ENCODE results near the gene C15orf39. TPM values are rescaled to one million over a fixed set of nuclear protein-coding genes. Genes with fewer than 3 reads are reported as not detected.
"Not testable (repeated sequence)": the region's sequence is repeated elsewhere in the genome, so short reads cannot be mapped to it uniquely, and the experiment has no call there.

C15orf39 gene
- total and polyA plus RNA-seq, 2 experiments from 2014 or later, result 5.1 to 12.5 TPM

DNA sequence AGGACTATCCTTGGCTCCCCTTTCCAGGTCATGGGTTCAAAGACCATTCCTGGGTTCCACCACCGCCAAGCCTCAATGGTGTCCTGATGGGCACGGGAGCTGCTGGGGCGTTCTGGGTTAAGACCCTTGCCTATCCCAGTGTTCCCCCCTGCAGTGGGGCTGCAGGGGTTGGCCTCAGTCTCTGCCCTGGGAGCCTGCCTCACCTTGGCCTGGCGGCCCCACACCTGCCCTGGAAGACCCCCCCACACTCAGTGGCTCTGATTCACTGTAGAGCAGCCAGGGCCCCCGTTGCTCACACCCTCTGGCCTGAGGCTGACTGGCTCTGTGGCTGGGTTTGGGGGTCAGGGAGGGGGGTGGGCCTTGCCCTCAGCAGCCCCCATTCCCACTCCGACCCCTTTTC is 22.0 kb downstream of the C15orf39 start:
- no peak for DNase-seq
- Histone ChIP-seq H3K79me2 (ENCODE audit: insufficient read depth) (no peaks in the 10 kb centered on the region), H3K4me2 (ENCODE audit: unreplicated experiment) (no peak overlapping the region), H3K36me3 (ENCODE audit: low read depth) (no peaks in the 10 kb centered on the region), H3F3A (ENCODE audit: insufficient read depth) (no peaks in the 10 kb centered on the region), H3K9me2 (ENCODE audit: insufficient read depth) (no peaks in the 10 kb centered on the region), H3K4me3 (no peak overlapping the region), H3K9me3 (ENCODE audit: low read depth) (no peaks in the 10 kb centered on the region), H4K20me1 (ENCODE audit: insufficient read depth) (no peaks in the 10 kb centered on the region), H3K27me3 (replicated peaks; ENCODE audit: insufficient read depth) (peaks cover 7% of the 10 kb centered on the region), H3K27ac (no peak overlapping the region), H2AFZ (no peak overlapping the region), H3K9ac (no peak overlapping the region), H3K4me1 (ENCODE audit: insufficient read depth) (no peaks in the 10 kb centered on the region)
- no peak for TF ChIP-seq EZH2phosphoT487 (IDR thresholded peaks at IDR 0.05; ENCODE audit: insufficient read depth, low read depth)
- in situ Hi-C loops (cut with MboI), result no loop called here
- WGBS, 2 experiments (ENCODE audit: low coverage in 1 of 2, low lambda C conversion rate in 2 of 2, missing lambda C conversion rate in 2 of 2), result 71 to 75% methylated on average over 6 of the region's 6 CpGs

DNA sequence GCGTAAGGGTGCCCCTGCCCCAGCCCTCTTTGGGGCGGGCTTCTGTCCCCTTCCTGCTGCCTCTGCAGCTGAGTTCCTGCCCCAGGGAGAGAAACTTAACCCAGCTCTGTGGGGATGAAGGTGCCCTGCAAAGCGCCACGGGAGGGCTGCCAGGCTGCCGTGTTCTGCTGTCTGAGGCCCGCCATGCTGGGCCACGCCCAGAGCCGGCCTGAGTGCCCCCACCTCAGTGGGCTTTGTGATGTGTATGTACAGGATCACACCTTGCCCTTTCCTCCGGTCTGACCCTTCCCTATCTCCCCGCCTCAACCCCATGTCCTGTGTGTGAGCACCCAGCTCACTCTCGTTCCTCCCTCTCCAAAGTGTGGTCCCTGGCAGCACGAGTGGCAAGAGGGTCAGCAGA is 22.6 kb downstream of the C15orf39 start:
- no peak overlapping the region for H3K27ac ChIP-seq
- no peaks in the 10 kb centered on the region for H4K20me1 ChIP-seq (ENCODE audit: insufficient read depth)
- H3K79me2 ChIP-seq (ENCODE audit: insufficient read depth), result no peaks in the 10 kb centered on the region
- no peaks in the 10 kb centered on the region for H3K36me3 ChIP-seq (ENCODE audit: low read depth)
- no peaks in the 10 kb centered on the region for H3K4me1 ChIP-seq (ENCODE audit: insufficient read depth)
- WGBS, 2 experiments (ENCODE audit: low coverage in 1 of 2, low lambda C conversion rate in 2 of 2, missing lambda C conversion rate in 2 of 2), result 47 to 64% methylated on average over 10 to 12 of the region's 12 CpGs
- H3K27me3 ChIP-seq (replicated peaks; ENCODE audit: insufficient read depth), result peaks cover 7% of the 10 kb centered on the region
- no peak overlapping the region for H3K4me2 ChIP-seq (ENCODE audit: unreplicated experiment)
- TF ChIP-seq EZH2 (IDR thresholded peaks at IDR 0.05; ENCODE audit: insufficient read depth, poor library complexity, severe bottlenecking), result no peak
- TF ChIP-seq EZH2phosphoT487 (IDR thresholded peaks at IDR 0.05; ENCODE audit: insufficient read depth, low read depth), result no peak
- no peak for DNase-seq
- no peaks in the 10 kb centered on the region for H3F3A ChIP-seq (ENCODE audit: insufficient read depth)
- in situ Hi-C loops (cut with MboI), result no loop called here
- no peak overlapping the region for H2AFZ ChIP-seq
- no peaks in the 10 kb centered on the region for H3K9me3 ChIP-seq (ENCODE audit: low read depth)
- no peaks in the 10 kb centered on the region for H3K9me2 ChIP-seq (ENCODE audit: insufficient read depth)
- H3K4me3 ChIP-seq, result no peak overlapping the region
- no peak overlapping the region for H3K9ac ChIP-seq

DNA sequence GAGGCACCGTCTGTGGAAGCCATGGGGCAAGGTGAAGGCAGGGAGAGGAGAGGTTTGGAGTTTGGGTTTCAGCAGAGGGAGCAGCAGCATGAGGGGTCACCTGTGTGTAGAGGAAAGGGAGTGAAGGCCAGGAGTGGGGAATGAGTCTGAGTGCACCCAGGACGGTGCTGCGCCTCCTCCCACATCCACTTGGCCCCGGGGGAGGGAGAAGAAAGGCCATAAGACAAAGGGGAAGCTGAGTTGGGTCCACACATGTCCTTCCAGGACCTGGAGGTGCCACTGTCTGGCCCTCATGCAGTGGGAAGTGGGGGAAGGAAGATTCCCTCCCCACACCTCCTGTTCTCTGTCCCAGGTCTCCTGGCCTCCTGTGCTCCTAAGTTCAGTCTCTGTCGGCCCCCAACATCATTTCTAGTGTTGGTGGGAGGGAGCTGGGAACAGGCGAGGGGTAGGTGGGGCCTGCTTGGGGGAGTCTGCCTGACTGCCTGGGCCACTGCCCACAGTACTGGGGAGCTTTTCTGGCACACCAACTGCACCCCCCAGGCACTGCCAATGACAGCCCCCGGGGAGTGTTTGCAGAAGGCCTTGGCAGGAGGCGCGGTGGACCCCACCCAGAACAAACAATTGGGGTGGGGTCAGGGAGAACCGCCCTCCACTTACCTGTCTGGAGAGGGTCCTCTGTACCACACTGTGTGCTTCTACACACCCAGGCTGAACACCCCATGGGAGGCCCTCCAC is 23.6 kb downstream of the C15orf39 start:
- H2AFZ ChIP-seq; H3K4me3 ChIP-seq; H3K27ac ChIP-seq; H3K9ac ChIP-seq; H3K36me3 ChIP-seq (ENCODE audit: low read depth); H3F3A ChIP-seq (ENCODE audit: insufficient read depth); H3K9me2 ChIP-seq (ENCODE audit: insufficient read depth); H3K9me3 ChIP-seq (ENCODE audit: low read depth); H3K4me2 ChIP-seq (ENCODE audit: unreplicated experiment); in situ Hi-C loops (cut with MboI); H4K20me1 ChIP-seq (ENCODE audit: insufficient read depth); DNase-seq; H3K4me1 ChIP-seq (ENCODE audit: insufficient read depth); H3K27me3 ChIP-seq (replicated peaks; ENCODE audit: insufficient read depth); H3K79me2 ChIP-seq (ENCODE audit: insufficient read depth): not testable (repeated sequence)
- 32% methylated on average over 6 to 7 of the region's 10 CpGs for WGBS, 2 experiments (ENCODE audit: low coverage in 1 of 2, low lambda C conversion rate in 2 of 2, missing lambda C conversion rate in 2 of 2)

DNA sequence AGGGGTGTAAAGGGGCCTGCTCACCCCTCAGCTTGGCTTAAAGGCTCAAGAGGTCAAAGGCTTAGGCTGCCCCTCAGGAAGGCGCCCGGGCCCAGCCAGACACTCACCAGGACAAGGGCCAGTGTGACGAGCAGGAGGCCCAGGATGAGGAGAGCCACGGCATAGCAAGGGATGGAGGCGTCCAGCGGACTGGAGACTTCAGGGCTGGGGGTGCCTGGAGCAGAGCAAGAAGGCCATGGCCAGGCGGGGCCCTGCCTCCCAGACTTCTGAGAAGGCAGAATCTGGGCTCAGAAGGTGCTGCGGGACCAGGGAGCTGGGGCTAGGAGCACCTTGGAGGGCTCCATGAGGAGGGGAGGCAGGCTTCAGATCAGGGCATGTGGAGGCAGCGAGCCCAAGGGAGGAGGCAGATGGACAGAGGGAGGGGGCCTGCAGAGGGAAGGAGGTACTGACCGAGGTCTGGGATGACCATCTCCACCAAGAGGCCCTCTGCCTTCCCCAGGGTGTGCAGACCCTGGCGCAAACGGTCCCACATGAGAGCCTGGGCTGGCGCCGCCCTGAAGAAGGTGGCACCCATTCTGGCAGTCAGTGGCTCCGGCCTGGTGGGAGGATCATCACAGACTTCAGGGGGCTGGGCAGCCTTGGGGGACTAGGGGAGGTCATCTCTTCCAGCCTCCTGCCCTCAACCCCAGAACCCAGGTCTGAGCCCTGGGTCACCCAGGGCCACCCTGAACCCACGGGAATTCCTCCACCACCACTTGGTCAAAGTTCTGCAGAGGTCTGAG is 24.5 kb downstream of the C15orf39 start:
- Histone ChIP-seq H3K36me3 (ENCODE audit: low read depth) (no peaks in the 10 kb centered on the region), H3K9me3 (ENCODE audit: low read depth) (no peaks in the 10 kb centered on the region), H3K9me2 (ENCODE audit: insufficient read depth) (no peaks in the 10 kb centered on the region), H2AFZ (no peak overlapping the region), H4K20me1 (ENCODE audit: insufficient read depth) (no peaks in the 10 kb centered on the region), H3K79me2 (ENCODE audit: insufficient read depth) (no peaks in the 10 kb centered on the region), H3K9ac (no peak overlapping the region), H3F3A (ENCODE audit: insufficient read depth) (no peaks in the 10 kb centered on the region), H3K4me1 (ENCODE audit: insufficient read depth) (no peaks in the 10 kb centered on the region), H3K4me2 (ENCODE audit: unreplicated experiment) (no peak overlapping the region), H3K4me3 (no peak overlapping the region), H3K27me3 (replicated peaks; ENCODE audit: insufficient read depth) (peaks cover 7% of the 10 kb centered on the region), H3K27ac (no peak overlapping the region)
- no peak for DNase-seq
- 62 to 67% methylated on average over 16 of the region's 16 CpGs for WGBS, 2 experiments (ENCODE audit: low coverage in 1 of 2, low lambda C conversion rate in 2 of 2, missing lambda C conversion rate in 2 of 2)
- in situ Hi-C loops (cut with MboI), result no loop called here
- TF ChIP-seq EZH2phosphoT487 (IDR thresholded peaks at IDR 0.05; ENCODE audit: insufficient read depth, low read depth) (no peak), EZH2 (IDR thresholded peaks at IDR 0.05; ENCODE audit: insufficient read depth, poor library complexity, severe bottlenecking) (no peak)

DNA sequence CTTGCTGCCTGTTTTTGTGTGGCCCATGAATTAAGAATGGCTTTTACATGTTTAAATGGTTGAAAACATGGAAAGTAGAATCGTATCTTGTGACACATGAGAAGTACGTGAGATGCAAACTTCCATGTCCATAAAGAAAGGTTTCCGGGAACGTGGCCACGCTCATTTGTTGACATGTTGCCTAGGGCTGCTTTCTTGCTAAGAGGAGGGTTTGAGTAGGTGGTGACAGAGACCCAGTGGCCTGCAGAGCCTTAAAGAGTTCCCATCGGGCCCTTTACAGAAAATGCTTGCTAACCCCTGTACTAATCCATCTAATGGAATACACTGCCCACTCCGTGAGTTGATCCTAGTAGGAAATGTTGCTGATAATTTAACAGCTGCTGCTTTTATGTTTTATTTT is 25.4 kb downstream of the C15orf39 start:
- H2AFZ ChIP-seq; H3K4me3 ChIP-seq; H3F3A ChIP-seq (ENCODE audit: insufficient read depth); H3K4me2 ChIP-seq (ENCODE audit: unreplicated experiment); in situ Hi-C loops (cut with MboI); H3K79me2 ChIP-seq (ENCODE audit: insufficient read depth); H3K9ac ChIP-seq; H4K20me1 ChIP-seq (ENCODE audit: insufficient read depth); DNase-seq; H3K9me2 ChIP-seq (ENCODE audit: insufficient read depth); H3K27ac ChIP-seq; H3K9me3 ChIP-seq (ENCODE audit: low read depth); H3K4me1 ChIP-seq (ENCODE audit: insufficient read depth); H3K36me3 ChIP-seq (ENCODE audit: low read depth): not testable (repeated sequence)
- 60 to 68% methylated on average over 7 of the region's 7 CpGs for WGBS, 2 experiments (ENCODE audit: low coverage in 1 of 2, low lambda C conversion rate in 2 of 2, missing lambda C conversion rate in 2 of 2)
- peaks cover 16% of the 10 kb centered on the region for H3K27me3 ChIP-seq (replicated peaks; ENCODE audit: insufficient read depth)

All from GM23248 (cell line).